ENCODE measurements around the gene LARP6.
"Not testable (repeated sequence)": the region's sequence is repeated elsewhere in the genome, so short reads cannot be mapped to it uniquely, and the experiment has no call there.

LARP6 gene

GRCh38 chr15:70858614-70859321, 4.8 kb upstream of the LARP6 start:
- not testable (repeated sequence) for DNase-seq

GRCh38 chr15:70857562-70858285, 3.8 kb upstream of the LARP6 start:
- DNase-seq = no peak

- peak; percentile 86 for DNase-seq
These were observed 3.1 kb upstream of the LARP6 start for GRCh38 chr15:70856884-70857561.

GRCh38 chr15:70856177-70856883, 2.4 kb upstream of the LARP6 start:
- no peak for DNase-seq

- no peak for DNase-seq
These were observed 1.8 kb upstream of the LARP6 start for GRCh38 chr15:70855764-70856163.

GRCh38 chr15:70854666-70854976, 664 bp upstream of the LARP6 start:
- DNase-seq = no peak

GRCh38 chr15:70853318-70853972, 512 bp downstream of the LARP6 start:
- peak; percentile 54 for DNase-seq

GRCh38 chr15:70852501-70853317, 1.2 kb downstream of the LARP6 start:
- DNase-seq = peak; percentile 32

- DNase-seq = no peak
These were observed 2.1 kb downstream of the LARP6 start for GRCh38 chr15:70851889-70852288.

GRCh38 chr15:70845602-70846360, 8.2 kb downstream of the LARP6 start:
- no peak for DNase-seq

GRCh38 chr15:70837476-70837875, 16.5 kb downstream of the LARP6 start:
- no peak for DNase-seq

GRCh38 chr15:70835841-70836240, 18.1 kb downstream of the LARP6 start:
- no peak for DNase-seq

GRCh38 chr15:70835415-70835814, 18.5 kb downstream of the LARP6 start:
- no peak for DNase-seq

- no peak for DNase-seq
These were observed 19.0 kb downstream of the LARP6 start for GRCh38 chr15:70834999-70835398.

- DNase-seq = peak; percentile 15
These were observed 19.8 kb downstream of the LARP6 start for GRCh38 chr15:70833861-70834765.

- DNase-seq = no peak
These were observed 20.5 kb downstream of the LARP6 start for GRCh38 chr15:70833422-70833821.

GRCh38 chr15:70832176-70832575, 21.8 kb downstream of the LARP6 start:
- DNase-seq = no peak

GRCh38 chr15:70831094-70831911, 22.7 kb downstream of the LARP6 start:
- no peak for DNase-seq

- DNase-seq = no peak
These were observed 23.3 kb downstream of the LARP6 start for GRCh38 chr15:70830615-70831014.

Measured in T1000 (cell line).